Smooth muscle cell of trachea (primary cell): ENCODE measurements around the gene LZIC. TPM values are rescaled to one million over a fixed set of nuclear protein-coding genes. Genes with fewer than 3 reads are reported as not detected.

Source experiments
- total RNA-seq: library from RNA; depleted of rRNA; stranded (reverse); fragments of >200 nt; gene quantifications from 2 replicates; pipeline ENCODE4 v1.2.1, GENCODE V29; 2014

The LZIC gene
- 26.6 and 42.0 TPM in 2 replicates for total RNA-seq

DNA sequence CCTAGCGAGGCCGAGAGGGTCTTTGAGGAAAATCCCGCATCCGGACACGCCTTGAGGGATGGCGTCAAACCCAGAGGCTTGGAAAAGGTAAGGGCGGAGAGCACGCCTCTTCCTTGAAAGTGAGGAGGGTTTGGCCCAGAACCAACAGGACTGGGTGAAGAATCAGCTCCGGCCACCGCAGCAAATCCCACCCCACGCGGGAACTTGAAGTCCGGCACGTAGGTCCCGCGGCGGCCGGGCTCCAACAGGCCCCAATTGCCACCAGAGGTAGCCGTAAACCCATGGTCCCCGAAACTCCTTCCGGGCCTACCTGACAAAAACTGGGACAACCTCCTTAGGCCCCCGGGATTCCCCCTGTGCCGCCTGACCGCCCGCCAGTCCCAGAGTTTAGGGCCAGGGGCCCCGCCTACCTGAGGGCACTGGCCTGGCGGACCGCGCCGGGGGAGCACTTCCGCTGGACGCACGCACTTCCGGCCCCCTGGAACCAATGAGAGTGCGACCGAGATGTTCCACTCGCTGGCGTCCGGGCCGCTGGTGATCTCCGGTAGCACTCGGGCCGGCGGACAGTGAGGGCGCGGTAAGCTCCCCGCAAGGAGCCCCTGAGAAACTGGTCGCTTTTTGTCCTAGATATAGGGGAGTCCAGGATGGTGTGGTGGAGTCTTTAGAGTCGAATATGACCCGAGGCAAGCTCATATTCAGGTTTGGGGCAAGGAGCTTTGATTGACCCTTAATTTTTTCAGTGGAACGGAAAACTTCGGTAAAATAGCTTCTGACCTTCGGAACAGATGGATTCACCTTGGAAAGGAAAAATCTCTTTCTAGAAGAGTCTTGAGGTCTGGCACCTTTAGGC lies at the start of gene LZIC, which contains the start of gene NMNAT1:
TSS of gene LZIC (minus strand) at position 453 of the 850 bp plus-strand sequence. CDS start 6,772 bp downstream, outside the sequence.
TSS of gene NMNAT1 (plus strand) at position 537 of the 850 bp plus-strand sequence. CDS start 28,599 bp downstream, outside the sequence.

DNA sequence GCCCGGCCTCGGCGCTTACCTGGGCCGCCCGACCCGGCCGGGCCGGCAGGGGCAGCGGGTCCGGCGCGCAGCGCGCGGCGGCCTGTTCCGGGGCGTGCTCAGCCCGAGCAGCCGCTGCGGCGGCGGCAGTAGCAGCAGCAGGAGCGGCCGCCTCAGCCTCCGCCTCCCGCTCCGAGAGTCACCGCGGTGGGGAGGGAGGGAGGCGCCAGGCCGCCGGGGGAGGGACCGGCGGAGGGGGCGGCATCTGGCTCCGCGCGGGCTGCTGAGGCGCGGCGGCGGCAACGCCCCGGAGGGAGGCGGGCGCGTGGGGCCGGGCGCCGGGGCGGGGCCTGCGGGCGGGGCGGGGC lies 33.1 kb downstream of the LZIC start, which contains the start of gene CTNNBIP1:
TSS of gene CTNNBIP1 (minus strand) at position 194 of the 347 bp plus-strand sequence. CDS start 38,205 bp downstream, outside the sequence.

Other genes starting within 250 kb of the LZIC start
- gene CLSTN1, start 119.4 kb downstream of the LZIC start, total RNA-seq, result 100 and 120 TPM in 2 replicates
- gene CTNNBIP1, start 33.1 kb downstream of the LZIC start, total RNA-seq, result 24.4 and 28.8 TPM in 2 replicates
- gene NMNAT1, start 84 bp upstream of the LZIC start, total RNA-seq, result 18.6 and 19.0 TPM in 2 replicates
- gene RBP7, start 53.8 kb upstream of the LZIC start, total RNA-seq, result not detected in 2 replicates
- 44.9 and 57.9 TPM in 2 replicates for gene UBE4B, start 89.6 kb upstream of the LZIC start, total RNA-seq